ENCODE results near the gene PODNL1. TPM values are rescaled to one million over a fixed set of nuclear protein-coding genes. Genes with fewer than 3 reads are reported as not detected.

PODNL1 gene
- total and polyA plus RNA-seq, 2 of the 8 experiments (the other 6 are each of a cell fraction or from before 2014, with no cell fraction given) = 1.0 to 1.5 TPM

DNA sequence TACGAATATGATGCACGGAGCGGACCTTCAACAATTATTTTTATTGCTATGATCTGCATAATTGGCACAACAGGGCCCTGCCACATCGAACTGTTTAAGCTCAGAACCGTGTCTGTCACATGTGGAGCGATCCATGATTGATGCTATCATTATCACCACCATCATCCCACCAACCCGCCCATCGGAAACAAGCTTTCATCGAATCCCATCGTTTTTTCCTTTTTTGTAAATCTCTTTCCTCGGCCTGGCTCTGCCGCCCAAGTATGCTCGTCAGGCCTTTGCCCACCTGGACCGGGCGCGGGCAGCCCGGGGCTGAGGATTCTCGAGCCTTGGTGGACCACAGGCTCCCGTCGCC is 13.6 kb upstream of the PODNL1 start:
- 0 out of 2 replicates have a peak overlapping the region, but pooled peaks have one; percentile 24 for H2AFZ ChIP-seq (ENCODE audit: low read length)

More for the DNA sequence above, 13.6 kb upstream of the PODNL1 start:
- no peak overlapping the region for H2BK15ac ChIP-seq (ENCODE audit: low read length)
- peak overlapping the region; percentile 48 to 83 for H3K4me2 ChIP-seq (ENCODE audit: insufficient read depth in 1 of 2, low read depth in 2 of 2, low read length in 2 of 2)
- peaks cover 0 to 19% of the 10 kb centered on the region in 2 experiments; a peak in 3 of 4 replicates for H3K79me2 ChIP-seq (ENCODE audit: control insufficient read depth in 1 of 2, insufficient read depth in 2 of 2, low read length in 2 of 2)
- H3K36me3 ChIP-seq (ENCODE audit: control insufficient read depth in 2 of 4, insufficient read depth in 4 of 4, low read length in 3 of 4) = peaks cover 14 to 20% (median 17%) of the 10 kb centered on the region in 4 experiments
- TF ChIP-seq JUN (IDR thresholded peaks at IDR 0.05; ENCODE audit: low read depth, low read length) (no peak), RNF2 (IDR thresholded peaks at IDR 0.05; ENCODE audit: borderline replicate concordance, low read depth, low read length, missing control alignments, poor library complexity, severe bottlenecking) (no peak), CTBP2 (IDR thresholded peaks at IDR 0.05; ENCODE audit: borderline replicate concordance, insufficient read depth, insufficient read length, low read length) (no peak), TAF7 (optimal IDR thresholded peaks at IDR 0.05; ENCODE audit: borderline replicate concordance, low read depth, low read length) (no peak), NRF1 (IDR thresholded peaks at IDR 0.05; ENCODE audit: low read depth, low read length) (no peak)
- TF ChIP-seq, protein P1, sequence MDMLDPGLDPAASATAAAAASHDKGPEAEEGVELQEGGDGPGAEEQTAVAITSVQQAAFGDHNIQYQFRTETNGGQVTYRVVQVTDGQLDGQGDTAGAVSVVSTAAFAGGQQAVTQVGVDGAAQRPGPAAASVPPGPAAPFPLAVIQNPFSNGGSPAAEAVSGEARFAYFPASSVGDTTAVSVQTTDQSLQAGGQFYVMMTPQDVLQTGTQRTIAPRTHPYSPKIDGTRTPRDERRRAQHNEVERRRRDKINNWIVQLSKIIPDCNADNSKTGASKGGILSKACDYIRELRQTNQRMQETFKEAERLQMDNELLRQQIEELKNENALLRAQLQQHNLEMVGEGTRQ (IDR thresholded peaks at IDR 0.05; ENCODE audit: low read length) = no peak
- H4K91ac ChIP-seq (replicated peaks; ENCODE audit: insufficient read length, low read length) = peak overlapping the region; percentile 65
- H3K79me1 ChIP-seq (ENCODE audit: low read depth, low read length) = peaks cover 13% of the 10 kb centered on the region
- no peak overlapping the region for H2BK12ac ChIP-seq (ENCODE audit: low read depth, low read length)
- no peak overlapping the region for H3K27ac ChIP-seq (ENCODE audit: low read depth, low read length)
- no peaks in the 10 kb centered on the region for H3K9me3 ChIP-seq (ENCODE audit: insufficient read depth in 2 of 2, low read depth in 1 of 2, low read length in 1 of 2)
- no peaks in the 10 kb centered on the region for H3K27me3 ChIP-seq (replicated peaks in 1 of 4; ENCODE audit: control insufficient read depth in 3 of 4, extremely low read depth in 1 of 4, insufficient read depth in 3 of 4, low read length in 3 of 4)
- no peak overlapping the region for H3K56ac ChIP-seq (replicated peaks; ENCODE audit: insufficient read length, low read depth, low read length)
- CTCF ChIA-PET (ENCODE audit: partially characterized antibody) = interaction anchor here (1.6 to 2.7 kb wide), 3 partner anchors 10 to 97 kb away, joined by 3 to 11 read pairs (median 10); no protein-coding TSS in a partner anchor
- no peak overlapping the region for H2AK5ac ChIP-seq (ENCODE audit: low read depth, low read length)
- DNase-seq (ENCODE audit: low read depth in 1 of 2, low spot score in 2 of 2) = no peak
- H3K23ac ChIP-seq (ENCODE audit: insufficient read length) = no peak overlapping the region
- H2BK120ac ChIP-seq (replicated peaks; ENCODE audit: low read depth, low read length) = no peak overlapping the region
- no peak overlapping the region; the same call in 1 of the 2 replicates for H3K18ac ChIP-seq (ENCODE audit: extremely low read depth, low read length)
- peaks cover 0 to 7% (median 3%) of the 10 kb centered on the region in 4 experiments; a peak in 6 of 7 replicates for H3K4me1 ChIP-seq (replicated peaks in 1 of 4; ENCODE audit: control insufficient read depth in 3 of 4, insufficient read depth in 4 of 4, low read length in 3 of 4)
- peak overlapping the region; percentile 68; the same call in 1 of the 2 replicates for H4K8ac ChIP-seq (ENCODE audit: extremely low read depth, insufficient read depth, low read length)
- peak overlapping the region; percentile 44 to 57 (median 50); a peak in 7 of 8 replicates for H3K4me3 ChIP-seq (ENCODE audit: extremely low read depth in 1 of 4, insufficient read depth in 2 of 4, low read depth in 3 of 4, low read length in 4 of 4)
- WGBS, 2 experiments (ENCODE audit: extremely low coverage in 1 of 2, insufficient coverage in 1 of 2, insufficient read length in 1 of 2, insufficient replicate concordance in 2 of 2, low coverage in 1 of 2, low lambda C conversion rate in 2 of 2, missing lambda C conversion rate in 1 of 2) = 25% methylated on average over 20 of the region's 20 CpGs; no CpG with 5 or more reads in 1 of the 2 experiments
- POLR2A ChIA-PET (ENCODE audit: partially characterized antibody) = interaction anchor here (0.7 to 4.3 kb wide), 17 partner anchors 11 to 143 kb away, joined by 3 to 48 read pairs (median 7); partner anchors contain the start of genes IL27RA, PODNL1, RFX1 and RLN3
- H3K14ac ChIP-seq (ENCODE audit: insufficient read length) = no peak overlapping the region
- peak overlapping the region; percentile 78 for H3K4ac ChIP-seq (replicated peaks; ENCODE audit: insufficient read length, low read depth, low read length)
- H4K20me1 ChIP-seq (replicated peaks in 1 of 2; ENCODE audit: control insufficient read depth in 1 of 2, insufficient read depth in 2 of 2, low read length in 2 of 2) = peaks cover 0 to 13% of the 10 kb centered on the region in 2 experiments
- peak overlapping the region; percentile 62 for H4K5ac ChIP-seq (ENCODE audit: insufficient read length, low read depth, low read length)
- peak overlapping the region in 1 of 4 experiments; percentile 43; a peak in 1 of 7 replicates for H3K9ac ChIP-seq (replicated peaks in 1 of 4; ENCODE audit: extremely low read depth in 1 of 4, low read depth in 3 of 4, low read length in 3 of 4)
- peaks cover 9% of the 10 kb centered on the region for H3K23me2 ChIP-seq (ENCODE audit: low read depth, low read length)
- no peak overlapping the region for H2BK20ac ChIP-seq (ENCODE audit: low read length)
- no peak overlapping the region for H2BK5ac ChIP-seq (ENCODE audit: low read depth, low read length)
- FAIRE-seq = no peak

Data from H1 (cell line).